ENCODE results near the gene IDUA.

The IDUA gene

GRCh38 chr4:1019729-1020470 is 33.1 kb downstream of the IDUA start:
- Histone ChIP-seq H3K9me3 (replicated peaks in 1 of 11) (no peaks in the 10 kb centered on the region), H3K4me3 (no peak overlapping the region; a peak in 1 of 20 replicates), H4K20me1 (peaks cover 5 to 89% (median 78%) of the 10 kb centered on the region in 11 experiments; a peak in 20 of 22 replicates), H3K4me1 (peaks cover 72 to 77% (median 75%) of the 10 kb centered on the region in 10 experiments), H3K9ac (peak overlapping the region in 10 of 11 experiments; percentile 18 to 67 (median 38); a peak in 14 of 22 replicates), H3K36me3 (peaks cover 7 to 25% (median 15%) of the 10 kb centered on the region in 11 experiments; a peak in 21 of 22 replicates), H3K27me3 (peaks cover 0 to 6% (median 0%) of the 10 kb centered on the region in 11 experiments; a peak in 2 of 22 replicates), H3K27ac (peak overlapping the region in 1 of 11 experiments; percentile 9; a peak in 2 of 22 replicates), H3K4me2 (peak overlapping the region; percentile 72 to 98 (median 95))
- no peak for TF ChIP-seq Cebpa-rat (IDR thresholded peaks at IDR 0.05)

GRCh38 chr4:1021386-1022050 is 34.7 kb downstream of the IDUA start:
- H3K4me3 ChIP-seq = peak overlapping the region in 3 of 10 experiments; percentile 6 to 41 (median 9); a peak in 2 of 20 replicates

GRCh38 chr4:1022051-1022738 is 35.4 kb downstream of the IDUA start:
- peaks cover 59 to 73% (median 63%) of the 10 kb centered on the region in 10 experiments for H3K4me1 ChIP-seq
- H3K4me3 ChIP-seq = peak overlapping the region in 1 of 10 experiments; percentile 9; a peak in 1 of 20 replicates
- H4K20me1 ChIP-seq = peaks cover 0 to 85% (median 70%) of the 10 kb centered on the region in 11 experiments; a peak in 19 of 22 replicates
- no peak for TF ChIP-seq Cebpa-rat (IDR thresholded peaks at IDR 0.05)
- peaks cover 18 to 36% (median 26%) of the 10 kb centered on the region in 11 experiments for H3K36me3 ChIP-seq
- peak overlapping the region; percentile 83 to 95 (median 90) for H3K4me2 ChIP-seq
- peak overlapping the region in 10 of 11 experiments; percentile 20 to 66 (median 52); a peak in 13 of 22 replicates for H3K27ac ChIP-seq
- no peaks in the 10 kb centered on the region for H3K27me3 ChIP-seq
- H3K9ac ChIP-seq = peak overlapping the region in 10 of 11 experiments; percentile 6 to 62 (median 50); a peak in 18 of 22 replicates
- H3K9me3 ChIP-seq (replicated peaks in 1 of 11) = no peaks in the 10 kb centered on the region

More at GRCh38 chr4:1021386-1022050, 34.7 kb downstream of the IDUA start:
- Histone ChIP-seq H3K36me3 (peaks cover 18 to 36% (median 26%) of the 10 kb centered on the region in 11 experiments), H3K27ac (peak overlapping the region; percentile 20 to 66 (median 51); a peak in 19 of 22 replicates), H3K4me1 (peaks cover 65 to 73% (median 68%) of the 10 kb centered on the region in 10 experiments), H3K4me2 (peak overlapping the region; percentile 83 to 95 (median 90)), H3K9me3 (replicated peaks in 1 of 11) (no peaks in the 10 kb centered on the region), H4K20me1 (peaks cover 2 to 85% (median 74%) of the 10 kb centered on the region in 11 experiments; a peak in 19 of 22 replicates), H3K9ac (peak overlapping the region; percentile 6 to 62 (median 51); a peak in 18 of 22 replicates), H3K27me3 (peaks cover 0 to 5% (median 0%) of the 10 kb centered on the region in 11 experiments; a peak in 1 of 22 replicates)
- TF ChIP-seq Cebpa-rat (IDR thresholded peaks at IDR 0.05) = no peak

DNA sequence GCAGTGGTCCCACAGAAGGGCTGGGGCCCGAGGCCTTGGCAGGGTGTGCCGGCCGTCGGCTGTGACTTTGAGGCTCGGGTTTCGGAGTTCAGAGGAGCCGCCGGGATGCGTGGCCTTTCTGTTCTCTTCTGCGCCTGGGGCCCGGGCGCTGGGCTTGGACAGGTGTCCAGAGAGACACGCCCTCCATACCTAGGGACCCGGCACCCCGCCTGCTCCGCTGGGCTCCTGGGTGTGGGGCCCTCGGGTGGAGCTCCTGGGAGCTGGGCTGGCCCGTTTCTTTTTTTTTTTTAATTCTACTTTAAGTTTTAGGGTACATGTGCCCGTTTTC is 35.9 kb downstream of the IDUA start:
- Histone ChIP-seq H3K9ac (peak overlapping the region in 4 of 11 experiments; percentile 19 to 61 (median 55); a peak in 2 of 22 replicates), H3K4me3 (no peak overlapping the region), H4K20me1 (peaks cover 0 to 85% (median 70%) of the 10 kb centered on the region in 11 experiments; a peak in 19 of 22 replicates), H3K9me3 (replicated peaks in 1 of 11) (no peaks in the 10 kb centered on the region), H3K4me2 (peak overlapping the region; percentile 83 to 95 (median 90); a peak in 21 of 22 replicates), H3K4me1 (peaks cover 54 to 71% (median 58%) of the 10 kb centered on the region in 10 experiments), H3K27ac (peak overlapping the region in 1 of 11 experiments; percentile 66; a peak in 2 of 22 replicates), H3K36me3 (peaks cover 18 to 36% (median 26%) of the 10 kb centered on the region in 11 experiments), H3K27me3 (no peaks in the 10 kb centered on the region)
- no peak for TF ChIP-seq Cebpa-rat (IDR thresholded peaks at IDR 0.05)

DNA sequence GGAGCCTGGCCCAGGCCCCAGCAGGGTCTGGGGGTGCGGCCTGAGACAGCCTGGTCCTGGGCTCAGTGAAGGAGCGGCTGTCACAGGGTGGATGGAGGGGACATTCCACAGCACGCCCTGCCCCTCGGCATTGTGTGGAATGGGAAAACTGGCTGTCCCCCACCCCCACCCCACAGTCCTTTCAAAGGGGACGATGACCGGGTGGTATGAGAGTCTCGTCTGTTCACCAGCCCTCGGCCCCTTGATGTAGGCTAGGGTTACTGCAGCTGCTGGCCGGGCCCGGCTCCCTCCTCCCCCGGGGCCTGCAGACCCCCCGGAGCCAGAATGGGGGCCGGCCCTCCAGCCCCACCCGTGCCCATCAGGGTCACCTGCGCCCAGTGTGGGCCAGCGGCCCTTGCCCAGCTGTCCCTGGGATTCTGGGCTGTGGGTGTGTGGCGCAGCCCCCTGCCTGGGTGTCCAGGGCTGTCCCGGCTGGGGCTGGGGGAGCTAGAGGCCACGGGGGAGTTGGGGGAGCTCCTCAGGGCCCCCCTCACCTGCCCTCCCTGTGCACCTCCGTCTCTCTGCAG is 36.3 kb downstream of the IDUA start:
- peaks cover 49 to 67% (median 53%) of the 10 kb centered on the region in 10 experiments for H3K4me1 ChIP-seq
- peaks cover 0 to 85% (median 66%) of the 10 kb centered on the region in 11 experiments; a peak in 19 of 22 replicates for H4K20me1 ChIP-seq
- H3K27ac ChIP-seq = no peak overlapping the region
- peak overlapping the region in 2 of 11 experiments; percentile 19 to 54; a peak in 2 of 22 replicates for H3K9ac ChIP-seq
- peak overlapping the region in 8 of 11 experiments; percentile 86 to 95 (median 90); a peak in 9 of 22 replicates for H3K4me2 ChIP-seq
- no peaks in the 10 kb centered on the region for H3K9me3 ChIP-seq (replicated peaks in 1 of 11)
- H3K36me3 ChIP-seq = peaks cover 18 to 36% (median 26%) of the 10 kb centered on the region in 11 experiments
- no peaks in the 10 kb centered on the region for H3K27me3 ChIP-seq
- no peak for TF ChIP-seq Cebpa-rat (IDR thresholded peaks at IDR 0.05)
- no peak overlapping the region for H3K4me3 ChIP-seq

- H3K27ac ChIP-seq = no peak overlapping the region
- peaks cover 43 to 63% (median 47%) of the 10 kb centered on the region in 10 experiments for H3K4me1 ChIP-seq
- H3K4me3 ChIP-seq = no peak overlapping the region
- no peak for TF ChIP-seq Cebpa-rat (IDR thresholded peaks at IDR 0.05)
- no peak overlapping the region for H3K4me2 ChIP-seq
- H3K27me3 ChIP-seq = 0 out of 22 replicates have a peak, but pooled peaks cover 0 to under 1% (median 0%) of the 10 kb centered on the region in 11 experiments
- no peaks in the 10 kb centered on the region for H3K9me3 ChIP-seq (replicated peaks in 1 of 11)
- peaks cover 18 to 36% (median 26%) of the 10 kb centered on the region in 11 experiments for H3K36me3 ChIP-seq
- H4K20me1 ChIP-seq = peaks cover 0 to 85% (median 56%) of the 10 kb centered on the region in 11 experiments; a peak in 19 of 22 replicates
- no peak overlapping the region for H3K9ac ChIP-seq
These were observed 37.3 kb downstream of the IDUA start for GRCh38 chr4:1023895-1024740.

DNA sequence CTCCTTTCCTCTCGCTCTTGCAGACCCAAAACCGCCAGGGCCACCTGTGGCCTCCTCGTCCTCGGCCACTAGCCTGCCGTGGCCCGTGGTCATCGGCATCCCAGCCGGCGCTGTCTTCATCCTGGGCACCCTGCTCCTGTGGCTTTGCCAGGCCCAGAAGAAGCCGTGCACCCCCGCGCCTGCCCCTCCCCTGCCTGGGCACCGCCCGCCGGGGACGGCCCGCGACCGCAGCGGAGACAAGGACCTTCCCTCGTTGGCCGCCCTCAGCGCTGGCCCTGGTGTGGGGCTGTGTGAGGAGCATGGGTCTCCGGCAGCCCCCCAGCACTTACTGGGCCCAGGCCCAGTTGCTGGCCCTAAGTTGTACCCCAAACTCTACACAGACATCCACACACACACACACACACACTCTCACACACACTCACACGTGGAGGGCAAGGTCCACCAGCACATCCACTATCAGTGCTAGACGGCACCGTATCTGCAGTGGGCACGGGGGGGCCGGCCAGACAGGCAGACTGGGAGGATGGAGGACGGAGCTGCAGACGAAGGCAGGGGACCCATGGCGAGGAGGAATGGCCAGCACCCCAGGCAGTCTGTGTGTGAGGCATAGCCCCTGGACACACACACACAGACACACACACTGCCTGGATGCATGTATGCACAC is 38.2 kb downstream of the IDUA start:
- no peak overlapping the region for H3K4me2 ChIP-seq
- no peak overlapping the region for H3K9ac ChIP-seq
- peaks cover 43 to 63% (median 47%) of the 10 kb centered on the region in 10 experiments for H3K4me1 ChIP-seq
- no peak overlapping the region for H3K4me3 ChIP-seq
- peaks cover 18 to 36% (median 26%) of the 10 kb centered on the region in 11 experiments for H3K36me3 ChIP-seq
- no peak overlapping the region for H3K27ac ChIP-seq
- peaks cover 0 to 85% (median 47%) of the 10 kb centered on the region in 11 experiments; a peak in 19 of 22 replicates for H4K20me1 ChIP-seq
- H3K9me3 ChIP-seq (replicated peaks in 1 of 11) = no peaks in the 10 kb centered on the region
- H3K27me3 ChIP-seq = peaks cover 0 to 10% (median 0%) of the 10 kb centered on the region in 11 experiments; a peak in 2 of 22 replicates
- no peak for TF ChIP-seq Cebpa-rat (IDR thresholded peaks at IDR 0.05)

Measured in BLaER1 treated with 17β-estradiol and CSF1 and Interleukin-3, amounts not matched to agents 10 nM and 100 nM (cell line).